Right lobe of liver (tissue), 6 donors: Measurements from ENCODE around the gene LRRC31. TPM values are rescaled to one million over a fixed set of nuclear protein-coding genes. Genes with fewer than 3 reads are reported as not detected.

Source experiments
- ATAC-seq, 4 donors: fragments of 200-7000 bp; cut with Tn5 transposase; one replicate each; pipeline ENCODE4 v1.9.1; 2020; ENCODE audit warnings: mild to moderate bottlenecking in 4 of 4, moderate library complexity in 4 of 4
- DNase-seq, 3 donors: peaks; one replicate each; pipeline ENCODE4 v3.0.0-alpha.2; 2020
- H3K27ac ChIP-seq, 3 donors: fragments of 200-600 bp; one replicate each; pipeline ENCODE4 v1.8.0; 2022
- H3K27me3 ChIP-seq, 2 donors: fragments of 200-600 bp; one replicate each; pipeline ENCODE4 v1.8.0; 2022
- H3K36me3 ChIP-seq, 4 donors: fragments of 200-600 bp; sonication (generic) in 1 of 4; one replicate each; pipeline versions ENCODE4 v1.5.1 to v1.8.0; 2017 to 2022; ENCODE audit warnings: control low read depth in 1 of 4
- H3K4me1 ChIP-seq, 4 donors: fragments of 200-600 bp; sonication (generic) in 1 of 4; one replicate each; pipeline versions ENCODE4 v1.5.1 to v1.8.0; 2017 to 2022; ENCODE audit warnings: control low read depth in 1 of 4
- H3K4me3 ChIP-seq, 3 donors: fragments of 200-600 bp; one replicate each; pipeline ENCODE4 v1.8.0; 2022
- H3K9me3 ChIP-seq, 4 donors: fragments of 200-600 bp; sonication (generic) in 1 of 4; one replicate each; pipeline versions ENCODE4 v1.5.1 to v1.8.0; 2017 to 2022; ENCODE audit warnings: control low read depth in 1 of 4
- POLR2A ChIP-seq: fragments of 450-650 bp; IDR thresholded peaks from one replicate; pipeline ENCODE4 v1.6.1; 2017; ENCODE audit warnings: antibody characterized with exemption, mild to moderate bottlenecking
- WGBS: methylation state at CpG from one replicate; pipeline ENCODE4 v1.1.6; 2018; ENCODE audit warnings: low coverage, low lambda C conversion rate; ENCODE audit not compliant: insufficient coverage; ENCODE audit errors: missing lambda C conversion rate; 5-methylcytosine and 5-hydroxymethylcytosine counted together
- intact Hi-C, 2 donors: fragments of 100-400 bp; cut with DNase I; formaldehyde crosslinking; loops; one replicate each; pipeline versions ENCODE4 v1.11.2 to v1.14.1; 2022
- total RNA-seq, 6 experiments: library from RNA; depleted of rRNA in 2 of 6; stranded (reverse); fragments of >200 nt in 2 of 6; fragmentation: NEBNext Ultra II Directional in 3 of 6; extraction: Animal tissue kit (Norgen Biotek cat#: 25700) in 3 of 6; gene quantifications; one replicate each; pipeline versions ENCODE4 v1.1.0 to v1.2.4, GENCODE V29; 2016 to 2023
- TF ChIP-seq, protein P1 (sequence below), 4 donors: fragments of 200-600 bp in 3 of 4; fragments of 450-650 bp in 1 of 4; IDR thresholded peaks; one replicate each; pipeline versions ENCODE4 v1.5.1 to v1.8.0; 2016 to 2022; ENCODE audit warnings: antibody characterized with exemption in 4 of 4, mild to moderate bottlenecking in 2 of 4
- donor health status: DM: no; HTN: yes; CAD: no.
- donor health status: DM: no; HTN: no; CAD: no.
- donor health status: DM: no; HTN: no; CAD: no.
- donor health status: DM: no; HTN: yes; CAD: no.
- donor health status: DM: no; HTN: yes; CAD: no.

Gene LRRC31
- total RNA-seq, 6 experiments from 2014 or later, result 0.78 to 5.0 (median 2.2) TPM

DNA sequence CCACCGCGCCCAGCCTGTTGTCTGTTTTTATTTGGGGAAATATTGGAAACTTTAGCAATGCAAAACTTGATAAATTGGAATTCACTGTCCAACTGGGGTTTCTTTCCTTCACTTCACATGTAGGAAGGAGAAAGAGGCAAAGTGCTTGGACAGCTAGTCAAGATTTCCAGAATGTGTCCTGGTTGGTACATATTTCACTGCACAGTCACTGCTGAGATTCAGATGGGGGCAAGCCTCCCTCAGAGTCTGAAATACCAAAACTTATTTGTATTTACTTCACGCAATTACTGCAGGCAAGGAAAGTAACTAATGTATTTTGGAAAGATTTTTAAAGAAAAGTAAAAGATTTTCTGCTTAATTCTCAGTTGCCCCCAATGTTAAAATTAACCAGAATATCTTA, 21.0 kb downstream of the LRRC31 start:
- no peaks in the 10 kb centered on the region for H3K36me3 ChIP-seq
- TF ChIP-seq, protein P1, sequence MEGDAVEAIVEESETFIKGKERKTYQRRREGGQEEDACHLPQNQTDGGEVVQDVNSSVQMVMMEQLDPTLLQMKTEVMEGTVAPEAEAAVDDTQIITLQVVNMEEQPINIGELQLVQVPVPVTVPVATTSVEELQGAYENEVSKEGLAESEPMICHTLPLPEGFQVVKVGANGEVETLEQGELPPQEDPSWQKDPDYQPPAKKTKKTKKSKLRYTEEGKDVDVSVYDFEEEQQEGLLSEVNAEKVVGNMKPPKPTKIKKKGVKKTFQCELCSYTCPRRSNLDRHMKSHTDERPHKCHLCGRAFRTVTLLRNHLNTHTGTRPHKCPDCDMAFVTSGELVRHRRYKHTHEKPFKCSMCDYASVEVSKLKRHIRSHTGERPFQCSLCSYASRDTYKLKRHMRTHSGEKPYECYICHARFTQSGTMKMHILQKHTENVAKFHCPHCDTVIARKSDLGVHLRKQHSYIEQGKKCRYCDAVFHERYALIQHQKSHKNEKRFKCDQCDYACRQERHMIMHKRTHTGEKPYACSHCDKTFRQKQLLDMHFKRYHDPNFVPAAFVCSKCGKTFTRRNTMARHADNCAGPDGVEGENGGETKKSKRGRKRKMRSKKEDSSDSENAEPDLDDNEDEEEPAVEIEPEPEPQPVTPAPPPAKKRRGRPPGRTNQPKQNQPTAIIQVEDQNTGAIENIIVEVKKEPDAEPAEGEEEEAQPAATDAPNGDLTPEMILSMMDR (IDR thresholded peaks at IDR 0.05), result no peak
- no peak for TF ChIP-seq POLR2A
- no peaks in the 10 kb centered on the region for H3K27me3 ChIP-seq
- H3K9me3 ChIP-seq, result no peaks in the 10 kb centered on the region
- no peak for ATAC-seq
- intact Hi-C loops, result no loop called here
- DNase-seq, result no peak
- H3K4me1 ChIP-seq, result no peaks in the 10 kb centered on the region
- WGBS, result 100% methylated on average over 3 of the region's 3 CpGs
- no peak overlapping the region for H3K27ac ChIP-seq
- H3K4me3 ChIP-seq, result no peak overlapping the region

DNA sequence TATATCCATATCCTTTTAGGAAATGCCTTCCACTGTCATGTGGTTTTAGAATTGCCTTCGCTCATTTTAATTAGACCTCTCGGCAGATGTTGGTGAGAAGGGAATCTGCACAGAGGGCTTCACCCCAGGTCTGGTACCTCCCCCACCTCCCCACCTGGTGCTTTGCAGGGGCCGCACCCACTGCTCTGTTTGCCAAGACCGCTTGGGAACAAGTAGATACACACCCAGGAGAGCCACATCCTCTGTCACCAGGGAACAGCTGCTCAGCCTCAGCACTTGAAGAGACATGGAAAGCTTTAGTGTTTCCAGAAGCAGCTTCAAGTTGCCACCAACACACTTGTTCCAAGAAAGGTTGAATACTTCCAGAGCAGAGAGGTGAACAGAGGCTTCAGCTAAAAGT, 21.8 kb downstream of the LRRC31 start:
- no peaks in the 10 kb centered on the region for H3K4me1 ChIP-seq
- peak in 1 of 4 donors; percentile 7 for ATAC-seq
- no peak for DNase-seq
- TF ChIP-seq, protein P1 (IDR thresholded peaks at IDR 0.05), result no peak
- no peak for TF ChIP-seq POLR2A
- no peak overlapping the region for H3K4me3 ChIP-seq
- intact Hi-C loops, result no loop called here
- no peak overlapping the region for H3K27ac ChIP-seq
- no peaks in the 10 kb centered on the region for H3K27me3 ChIP-seq
- H3K9me3 ChIP-seq, result no peaks in the 10 kb centered on the region
- no peaks in the 10 kb centered on the region for H3K36me3 ChIP-seq
- 69% methylated on average over 4 of the region's 4 CpGs for WGBS

DNA sequence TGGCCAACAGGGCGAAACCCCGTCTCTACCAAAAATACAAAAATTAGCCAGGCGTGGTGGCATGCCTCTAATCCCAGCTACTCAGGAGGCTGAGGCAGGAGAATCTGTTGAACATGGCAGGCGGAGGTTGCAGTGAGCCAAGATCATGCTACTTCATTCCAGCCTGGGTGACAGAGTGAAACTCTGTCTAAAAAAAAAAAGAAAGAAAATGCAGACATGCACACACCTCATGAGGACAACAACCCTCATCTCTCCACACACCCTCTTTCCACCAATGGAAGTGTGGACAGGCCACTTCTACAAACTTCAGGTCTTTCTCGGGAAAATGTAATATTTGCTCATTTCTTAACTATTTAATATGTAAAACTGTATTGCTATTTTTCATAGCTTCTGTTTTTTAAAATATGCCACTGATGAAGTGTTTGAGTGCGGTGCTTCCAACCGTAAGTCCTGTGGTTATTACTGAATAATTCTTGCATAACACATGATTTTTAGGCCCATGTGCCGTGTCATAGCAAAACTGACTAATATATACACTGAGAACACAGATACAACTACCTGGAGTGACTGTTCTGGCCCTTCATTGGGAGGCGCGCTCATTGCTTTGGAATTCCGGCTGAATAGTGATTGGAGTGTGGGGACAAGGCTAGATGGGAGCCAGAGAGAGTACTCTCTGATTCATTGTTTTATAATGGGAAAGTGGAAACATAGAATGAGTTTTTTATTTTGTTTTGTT, 23.1 kb downstream of the LRRC31 start:
- no peak for DNase-seq
- TF ChIP-seq POLR2A, result no peak
- TF ChIP-seq, protein P1 (IDR thresholded peaks at IDR 0.05), result no peak
- Histone ChIP-seq H3K9me3 (no peaks in the 10 kb centered on the region), H3K36me3 (no peaks in the 10 kb centered on the region), H3K27ac (no peak overlapping the region), H3K27me3 (no peaks in the 10 kb centered on the region), H3K4me1 (no peaks in the 10 kb centered on the region), H3K4me3 (no peak overlapping the region)
- intact Hi-C loops, result no loop called here
- no peak for ATAC-seq
- 90% methylated on average over 11 of the region's 11 CpGs for WGBS

DNA sequence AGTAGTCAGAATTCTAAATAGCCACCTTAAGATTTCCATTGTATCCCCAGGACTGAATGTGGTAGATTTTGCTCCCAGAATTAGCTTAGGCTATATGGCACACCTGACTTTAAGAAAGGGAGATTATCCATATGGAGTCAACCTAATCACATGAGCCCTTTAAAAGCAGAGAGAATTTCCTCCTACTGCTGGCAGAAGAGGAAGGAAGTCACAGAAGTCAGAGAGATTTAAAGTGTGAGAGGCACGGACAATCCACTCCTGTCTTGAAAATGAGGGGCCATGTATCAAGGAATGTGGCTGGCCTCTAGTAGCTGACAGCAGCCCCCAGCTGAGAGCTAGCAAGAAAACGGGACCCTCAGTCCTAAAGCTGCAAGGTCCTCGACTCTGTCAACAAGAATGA, 26.8 kb downstream of the LRRC31 start:
- ATAC-seq (no peak), DNase-seq (no peak)
- Histone ChIP-seq H3K36me3 (no peaks in the 10 kb centered on the region), H3K27me3 (no peaks in the 10 kb centered on the region), H3K27ac (no peak overlapping the region), H3K4me1 (no peaks in the 10 kb centered on the region), H3K9me3 (no peaks in the 10 kb centered on the region), H3K4me3 (no peak overlapping the region)
- intact Hi-C loops, result no loop called here
- TF ChIP-seq, protein P1 (IDR thresholded peaks at IDR 0.05), result no peak
- TF ChIP-seq POLR2A, result no peak
- WGBS, result 74% methylated on average over 3 of the region's 3 CpGs
